ENCODE data around the gene MED7. TPM values are rescaled to one million over a fixed set of nuclear protein-coding genes. Genes with fewer than 3 reads are reported as not detected.

Gene MED7
- total and polyA plus RNA-seq, 2 of the 13 experiments (the other 11 are each of a cell fraction or from before 2014, with no cell fraction given), result 9.2 to 9.4 TPM

GRCh38 chr5:157142317-157143126, at the start of gene MED7 (continued):
- no peak for TF ChIP-seq ZNF329 (CRISPR knock-in tag; IDR thresholded peaks at IDR 0.05; ENCODE audit: low read depth)
- TF ChIP-seq THAP8 (CRISPR knock-in tag; IDR thresholded peaks at IDR 0.05; ENCODE audit: borderline replicate concordance), result peak; percentile 73; the same call in 1 of the 2 replicates
- no peak for TF ChIP-seq ZNF337 (CRISPR knock-in tag; IDR thresholded peaks at IDR 0.05; ENCODE audit: borderline replicate concordance, low read depth)
- TF ChIP-seq ARID3A (IDR thresholded peaks at IDR 0.05; ENCODE audit: low read depth, low read length), result no peak
- TF ChIP-seq, protein P1, sequence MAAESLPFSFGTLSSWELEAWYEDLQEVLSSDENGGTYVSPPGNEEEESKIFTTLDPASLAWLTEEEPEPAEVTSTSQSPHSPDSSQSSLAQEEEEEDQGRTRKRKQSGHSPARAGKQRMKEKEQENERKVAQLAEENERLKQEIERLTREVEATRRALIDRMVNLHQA (CRISPR knock-in tag; IDR thresholded peaks at IDR 0.05), result no peak
- TF ChIP-seq, protein P2, sequence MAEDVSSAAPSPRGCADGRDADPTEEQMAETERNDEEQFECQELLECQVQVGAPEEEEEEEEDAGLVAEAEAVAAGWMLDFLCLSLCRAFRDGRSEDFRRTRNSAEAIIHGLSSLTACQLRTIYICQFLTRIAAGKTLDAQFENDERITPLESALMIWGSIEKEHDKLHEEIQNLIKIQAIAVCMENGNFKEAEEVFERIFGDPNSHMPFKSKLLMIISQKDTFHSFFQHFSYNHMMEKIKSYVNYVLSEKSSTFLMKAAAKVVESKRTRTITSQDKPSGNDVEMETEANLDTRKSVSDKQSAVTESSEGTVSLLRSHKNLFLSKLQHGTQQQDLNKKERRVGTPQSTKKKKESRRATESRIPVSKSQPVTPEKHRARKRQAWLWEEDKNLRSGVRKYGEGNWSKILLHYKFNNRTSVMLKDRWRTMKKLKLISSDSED (CRISPR knock-in tag; IDR thresholded peaks at IDR 0.05), result no peak
- TF ChIP-seq ZFP36L1 (CRISPR knock-in tag; IDR thresholded peaks at IDR 0.05), result no peak
- TF ChIP-seq ZBTB2 (CRISPR knock-in tag; IDR thresholded peaks at IDR 0.05; ENCODE audit: low read depth), result no peak
- TF ChIP-seq PAX8 (CRISPR knock-in tag; IDR thresholded peaks at IDR 0.05; ENCODE audit: borderline replicate concordance), result no peak
- TF ChIP-seq RAD21 (CRISPR knock-in tag; IDR thresholded peaks at IDR 0.05), result no peak
- no peak for TF ChIP-seq RERE (CRISPR knock-in tag; IDR thresholded peaks at IDR 0.05; ENCODE audit: low read depth)
- TF ChIP-seq ZNF263 (CRISPR knock-in tag; IDR thresholded peaks at IDR 0.05), result no peak
- TF ChIP-seq MXD1 (CRISPR knock-in tag; IDR thresholded peaks at IDR 0.05), result no peak
- TF ChIP-seq JUND (CRISPR knock-in tag; IDR thresholded peaks at IDR 0.05), result 0 out of 2 replicates have a peak, but pooled peaks have one; percentile 17
- no peak for TF ChIP-seq ZNF431 (CRISPR knock-in tag; IDR thresholded peaks at IDR 0.05; ENCODE audit: borderline replicate concordance, low read depth)
- no peak for TF ChIP-seq MAFK (conservative IDR thresholded peaks at IDR 0.05 in 1 of 2, IDR thresholded peaks at IDR 0.05 in 1 of 2; ENCODE audit: low read length in 2 of 2)
